RCC 7860 (cell line): Measurements from ENCODE around the gene KCNH1.
A peak's percentile ranks its signal among the peaks of the same experiment; 100 is the strongest.

Experiments used
- DNase-seq: peaks from one replicate; pipeline ENCODE4 v3.0.0-alpha.2; 2015; ENCODE audit warnings: low spot score
- FAIRE-seq: peaks from 2 replicates; lab custom pipeline; 2012; peaks lifted over from hg19 to GRCh38; lab: Jason Lieb, UNC

The KCNH1 gene

DNA sequence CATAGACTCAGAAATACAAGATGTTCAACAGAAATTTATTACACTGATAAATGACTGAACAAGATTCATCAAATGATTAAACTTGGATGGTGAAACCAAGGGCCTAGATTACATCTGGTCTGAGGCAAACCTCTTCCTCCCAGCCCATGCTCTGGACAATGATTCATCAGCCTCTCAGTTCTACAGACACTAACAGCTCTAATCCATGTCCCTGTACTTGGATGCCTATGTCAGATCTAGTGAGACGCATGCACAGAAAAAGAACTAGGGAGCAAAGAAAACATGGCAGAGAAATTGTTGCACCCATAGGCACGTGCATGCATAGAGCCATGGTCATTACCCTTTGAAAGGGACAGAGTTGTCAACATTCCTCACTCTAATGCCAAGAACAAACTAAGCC lies 250.1 kb downstream of the KCNH1 start:
- FAIRE-seq (peak; percentile 97), DNase-seq (peak; percentile 88)

DNA sequence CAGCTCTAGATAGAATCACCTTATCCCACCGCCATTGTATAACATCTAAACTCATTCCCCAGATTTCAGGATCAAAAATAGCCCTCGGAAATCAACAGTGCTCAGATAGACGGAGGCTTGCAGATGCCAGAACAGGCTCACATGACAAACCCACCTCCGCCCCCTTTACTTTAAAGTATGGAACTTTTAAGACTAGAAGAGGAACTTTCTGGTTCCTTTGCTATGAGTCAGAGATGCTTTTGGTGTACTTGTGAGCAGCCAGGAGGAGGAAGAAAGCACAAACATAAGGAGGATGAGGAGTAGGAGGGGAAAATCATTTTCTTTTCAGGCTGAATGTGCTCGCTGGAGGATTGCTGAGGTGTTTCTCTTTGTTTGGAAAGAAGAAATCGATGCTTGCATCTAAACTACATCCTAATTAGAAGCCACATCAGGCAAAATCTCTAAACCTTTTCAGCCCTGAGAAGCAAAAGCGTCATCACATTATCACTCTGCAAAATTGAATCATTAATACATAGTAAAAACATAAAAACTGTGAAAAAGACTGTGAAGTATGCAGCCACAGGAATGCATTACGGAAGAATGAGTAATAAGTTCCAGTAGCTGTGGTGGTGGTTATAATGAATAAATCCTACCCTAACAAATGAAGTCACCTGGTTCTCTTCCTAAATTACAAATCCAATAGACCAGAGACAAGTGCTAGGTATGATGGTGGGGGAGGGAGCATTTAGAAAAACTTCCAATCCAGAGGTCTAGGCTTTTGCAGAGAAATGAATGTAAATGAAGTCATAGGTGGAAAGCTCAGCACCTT lies 251.3 kb downstream of the KCNH1 start:
- peak; percentile 98 for DNase-seq

DNA sequence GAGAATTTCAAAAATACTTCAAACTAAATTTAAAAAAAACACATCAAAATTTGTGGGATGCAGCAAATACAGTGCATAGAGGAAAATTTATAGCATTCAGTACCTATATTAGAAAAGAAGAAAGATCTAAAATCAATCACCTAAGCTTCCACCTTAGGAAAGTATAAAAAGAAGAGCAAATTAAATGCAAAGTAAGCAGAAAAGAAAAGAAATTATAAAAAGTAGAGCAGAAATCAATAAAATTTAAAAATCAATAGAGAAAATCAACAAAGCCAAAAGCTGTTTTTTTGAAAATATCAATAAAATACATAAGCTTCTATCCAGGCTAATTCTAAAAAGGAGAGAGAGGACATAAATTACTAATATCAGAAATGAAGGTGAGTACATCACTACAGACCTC lies 255.4 kb downstream of the KCNH1 start:
- no peak for FAIRE-seq
- no peak for DNase-seq

More for the DNA sequence above, 251.3 kb downstream of the KCNH1 start:
- FAIRE-seq = peak; percentile 98

DNA sequence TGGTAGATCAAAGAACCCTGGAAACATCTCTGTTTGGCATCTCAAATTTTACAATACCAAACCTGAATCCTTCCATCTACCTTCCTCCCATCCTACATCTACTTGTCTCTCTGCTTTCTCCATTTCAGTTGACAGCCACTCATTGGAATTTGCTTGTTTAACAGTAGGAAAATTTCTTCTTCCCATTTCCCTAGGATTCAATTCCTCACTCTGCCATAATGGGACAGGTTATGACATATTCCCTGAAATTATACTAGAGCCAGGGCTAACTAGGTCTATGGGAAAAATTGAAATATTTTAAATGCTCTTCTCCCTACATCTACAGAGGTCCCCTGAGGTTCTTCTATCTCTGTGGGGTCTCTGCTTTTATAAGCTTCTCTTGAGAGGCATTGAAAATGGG lies 257.7 kb downstream of the KCNH1 start:
- DNase-seq (no peak), FAIRE-seq (no peak)

DNA sequence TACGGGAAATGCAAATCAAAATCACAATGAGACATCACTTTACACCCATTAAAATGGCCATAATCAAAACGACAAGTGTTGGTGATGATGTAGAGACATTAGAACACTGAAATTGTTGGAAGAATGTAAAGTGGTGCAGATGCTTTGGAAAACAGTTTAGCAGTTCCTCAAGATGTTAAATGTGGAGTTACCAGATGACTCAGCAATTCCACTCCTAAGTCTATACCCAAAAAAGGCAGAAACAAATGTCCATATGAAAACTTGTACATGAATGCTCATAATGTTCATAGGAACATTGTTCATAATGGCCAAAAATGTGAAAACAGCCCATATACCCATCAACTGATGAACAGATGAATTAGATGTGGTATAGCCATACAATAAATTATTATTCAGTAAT lies 267.4 kb downstream of the KCNH1 start:
- DNase-seq (no peak), FAIRE-seq (no peak)

DNA sequence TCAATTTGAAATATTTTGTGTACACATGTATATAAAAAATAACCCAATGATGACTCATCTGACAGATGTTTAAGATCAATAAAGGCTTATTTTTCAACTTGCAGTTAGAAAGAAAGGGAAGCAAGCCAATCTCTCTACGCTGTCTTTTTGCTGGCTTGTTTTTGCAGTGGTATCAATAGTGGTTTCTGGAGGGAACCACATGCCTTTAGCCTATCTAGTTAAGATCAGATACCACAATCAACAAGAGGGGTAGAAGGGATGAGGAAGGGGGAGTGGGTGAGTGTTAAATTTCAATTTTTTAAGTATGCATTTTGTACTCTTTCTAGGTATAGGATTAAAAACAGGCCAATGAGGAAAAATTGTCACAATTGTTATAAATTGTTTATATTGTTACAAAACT lies 276.2 kb downstream of the KCNH1 start:
- no peak for DNase-seq
- no peak for FAIRE-seq

DNA sequence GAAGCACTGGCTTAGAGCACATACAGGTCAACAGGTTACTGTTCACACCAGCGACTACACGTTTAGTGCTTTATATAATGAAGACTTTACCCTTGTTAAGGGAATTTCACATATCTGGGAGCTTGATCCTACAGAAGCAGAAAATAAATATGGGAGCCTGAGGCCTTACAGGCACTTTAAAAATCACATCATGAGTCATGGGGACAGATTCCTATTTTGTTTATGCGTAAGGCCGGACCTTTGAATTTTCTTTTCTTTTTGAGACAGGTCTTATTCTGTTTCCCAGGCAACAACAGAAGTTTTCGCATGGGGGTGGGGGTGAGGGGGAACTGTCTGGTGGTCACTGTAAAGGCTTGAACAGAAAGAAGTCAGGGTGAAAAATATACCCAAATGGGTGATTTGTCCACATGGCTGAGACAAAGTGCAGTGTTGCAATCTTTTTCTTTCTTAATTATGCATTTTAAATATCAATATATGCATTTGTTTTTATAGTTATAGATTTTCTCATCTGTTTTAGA lies 276.7 kb downstream of the KCNH1 start:
- FAIRE-seq = no peak
- no peak for DNase-seq

DNA sequence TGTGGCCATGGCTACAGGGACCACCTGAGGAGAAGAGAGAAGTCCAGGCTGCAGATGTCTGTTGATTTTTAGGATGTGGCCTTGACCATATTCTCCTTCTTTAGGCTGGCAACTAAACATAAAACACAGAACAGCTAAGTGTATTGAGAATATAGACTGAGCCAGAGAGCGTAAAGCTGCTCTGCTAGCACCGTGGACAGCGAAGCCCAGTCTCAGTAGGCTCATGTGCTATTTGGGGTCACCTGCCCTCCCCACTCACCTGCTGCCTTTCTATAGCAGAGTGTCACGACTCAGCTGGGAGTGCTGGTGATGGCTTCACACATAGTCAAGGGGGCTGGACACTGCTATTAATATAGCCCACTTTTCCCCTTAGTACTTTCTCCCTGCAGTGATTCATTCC lies 278.5 kb downstream of the KCNH1 start:
- FAIRE-seq (no peak), DNase-seq (no peak)

DNA sequence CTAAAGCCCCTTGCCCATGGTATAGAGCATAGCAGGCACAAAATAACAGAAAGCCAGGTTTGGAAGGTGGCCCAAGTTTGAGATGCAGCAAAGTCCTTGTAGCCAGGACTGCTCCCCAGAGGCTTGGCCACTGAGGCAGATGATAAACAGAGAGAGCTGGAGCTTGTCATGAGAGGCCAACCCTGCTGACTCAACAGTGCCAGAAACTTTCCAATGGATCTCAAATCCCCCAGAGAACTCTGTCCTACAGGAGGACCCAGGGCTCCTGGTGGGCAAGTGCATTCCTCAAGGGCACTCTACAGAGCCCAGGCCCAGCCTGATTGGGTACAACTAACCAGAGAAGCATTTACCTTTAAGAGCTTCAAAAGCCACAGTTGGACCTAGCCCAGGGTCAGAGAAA lies 280.7 kb downstream of the KCNH1 start:
- FAIRE-seq = no peak
- no peak for DNase-seq

DNA sequence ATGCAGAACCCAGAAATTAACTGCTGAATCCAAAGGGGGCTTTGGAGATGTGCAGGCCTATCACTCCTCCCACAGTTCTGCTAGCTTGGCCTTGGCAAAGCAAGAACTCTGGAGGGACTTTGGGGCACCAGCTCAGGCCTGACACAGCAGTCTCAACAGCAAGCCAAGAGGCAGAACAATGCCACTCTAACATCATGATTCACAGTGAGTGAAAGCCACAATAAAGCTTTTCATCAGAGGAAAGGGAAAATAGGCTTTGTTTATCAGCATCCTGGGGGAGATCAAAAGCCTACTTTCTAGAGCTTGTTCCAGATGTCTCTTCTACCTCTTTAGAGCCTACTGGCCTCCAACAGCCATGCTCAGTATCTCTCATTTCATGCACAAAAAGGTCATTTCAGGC lies 283.4 kb downstream of the KCNH1 start:
- no peak for DNase-seq
- no peak for FAIRE-seq

DNA sequence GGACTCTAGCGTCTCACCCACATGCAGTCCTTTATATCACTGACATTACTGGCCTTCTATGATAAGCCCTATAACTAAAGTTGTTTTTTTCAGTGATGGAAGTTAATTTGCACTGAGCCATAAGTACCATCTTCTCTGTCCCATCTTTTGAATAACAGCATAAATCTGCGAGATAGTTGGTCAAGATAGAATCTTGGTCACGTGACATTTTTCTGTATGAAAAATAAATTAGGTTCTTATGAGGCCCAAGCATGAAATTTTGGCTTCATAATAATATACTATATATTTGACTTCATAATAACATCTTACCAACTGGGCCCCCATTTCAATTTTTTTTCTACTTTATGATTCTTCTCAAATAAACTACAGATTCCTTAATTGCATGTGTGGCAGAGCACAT lies 285.5 kb downstream of the KCNH1 start:
- no peak for FAIRE-seq

DNA sequence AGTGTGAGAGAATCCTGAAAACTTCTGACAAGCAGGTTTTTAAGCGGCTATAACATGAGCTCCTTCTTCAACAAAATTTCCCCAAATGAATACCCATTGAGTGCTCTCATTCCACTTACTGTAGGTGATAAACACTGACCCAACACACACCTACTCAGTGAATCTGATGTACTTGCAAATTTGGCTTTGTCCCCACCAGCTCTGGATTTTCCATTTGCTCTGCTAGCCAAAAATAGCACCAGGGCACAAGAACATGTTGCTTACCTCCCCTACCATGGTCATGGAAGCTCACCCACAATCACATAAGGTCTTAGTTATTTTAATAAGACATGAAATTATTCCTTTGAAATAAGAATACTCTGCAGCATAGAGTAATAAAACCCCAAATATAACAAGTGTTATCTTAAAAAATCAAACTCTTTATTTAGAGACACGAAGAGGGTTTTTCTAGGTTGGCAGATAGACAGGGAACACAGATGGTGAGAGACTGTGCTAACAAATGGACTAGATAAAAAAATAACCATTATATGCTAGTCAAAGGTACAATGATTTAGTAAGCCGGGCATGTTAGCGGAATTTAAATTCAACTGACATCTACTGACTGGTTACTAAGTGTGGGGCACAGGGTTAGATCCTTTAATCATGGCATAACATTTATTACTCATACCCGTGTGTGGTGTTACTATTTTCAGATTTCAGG lies 291.9 kb downstream of the KCNH1 start:
- DNase-seq (no peak), FAIRE-seq (no peak)

More for the DNA sequence above, 285.5 kb downstream of the KCNH1 start:
- no peak for DNase-seq

DNA sequence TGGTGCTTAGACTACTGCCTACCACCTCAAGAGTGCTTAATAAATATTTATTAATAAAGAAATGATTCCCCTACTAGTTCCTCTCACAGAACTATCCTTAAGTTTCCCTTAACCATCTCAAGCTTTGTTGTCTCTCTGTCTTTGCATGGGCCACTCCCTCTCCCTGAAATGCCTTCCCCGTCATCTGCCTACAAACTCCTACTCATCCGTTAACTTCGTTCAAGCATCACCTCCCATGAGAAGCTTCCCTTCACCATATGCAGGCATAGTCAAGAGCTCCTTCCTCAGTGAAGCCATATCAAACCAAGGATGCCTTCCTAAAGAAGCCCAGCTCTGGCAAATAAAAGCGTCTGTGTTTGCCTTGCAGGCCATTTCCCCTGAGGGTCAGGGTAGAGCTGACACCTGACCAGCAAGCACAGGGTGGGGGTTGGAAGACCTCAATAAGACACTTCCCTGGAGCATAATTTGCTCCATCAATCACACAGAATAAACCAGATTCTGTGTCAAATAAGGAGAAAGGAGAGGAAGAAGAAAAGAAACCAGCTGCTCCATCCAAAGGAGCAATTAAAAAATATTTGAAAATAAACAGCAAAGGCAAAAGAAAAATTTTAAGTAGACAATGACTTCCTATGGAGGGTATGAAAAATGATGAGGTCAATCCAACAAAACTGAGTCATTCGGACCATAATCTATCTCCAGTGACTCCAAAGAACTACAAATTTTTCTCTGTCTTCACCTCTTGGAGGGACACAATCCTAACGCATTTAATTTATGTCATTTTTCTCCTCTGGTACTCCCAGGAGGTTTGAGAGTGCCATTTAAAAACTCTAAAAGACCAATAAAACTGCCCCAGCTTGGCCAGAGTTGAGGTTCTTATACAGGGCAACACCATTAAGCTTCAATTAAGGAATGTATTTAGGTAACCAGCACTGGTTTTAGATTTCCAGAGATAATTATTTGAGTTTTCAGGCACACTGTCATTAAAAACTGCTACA lies 303.6 kb downstream of the KCNH1 start:
- DNase-seq (no peak), FAIRE-seq (no peak)

DNA sequence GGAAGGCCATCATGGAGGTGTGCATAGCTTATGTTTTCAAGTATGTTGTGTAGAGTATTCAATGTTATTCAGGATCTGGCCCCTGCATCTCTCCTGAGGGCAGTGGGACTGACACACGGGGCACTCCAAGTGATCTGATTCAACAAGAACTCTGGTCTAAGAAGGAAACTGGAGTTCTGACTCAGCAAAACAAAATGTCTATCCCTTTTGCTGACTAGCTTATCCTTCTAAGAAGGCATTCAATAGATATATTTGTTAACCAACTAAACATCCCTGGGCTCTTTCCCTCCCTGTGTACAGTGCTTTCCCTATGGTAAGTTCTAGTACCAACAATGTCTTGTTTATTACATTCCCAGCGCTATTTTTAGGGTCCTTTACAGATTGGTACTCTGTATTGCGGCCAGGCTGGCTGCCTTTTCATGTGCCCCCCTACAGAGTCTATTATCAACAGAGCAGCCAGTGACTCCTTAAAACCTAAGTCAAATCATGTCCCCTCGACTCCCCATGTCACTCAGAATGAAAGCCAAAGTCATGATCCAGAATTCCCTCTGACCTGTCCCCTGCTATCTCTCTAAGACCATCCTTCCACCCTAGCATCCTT lies 304.9 kb downstream of the KCNH1 start:
- no peak for DNase-seq
- FAIRE-seq = no peak

DNA sequence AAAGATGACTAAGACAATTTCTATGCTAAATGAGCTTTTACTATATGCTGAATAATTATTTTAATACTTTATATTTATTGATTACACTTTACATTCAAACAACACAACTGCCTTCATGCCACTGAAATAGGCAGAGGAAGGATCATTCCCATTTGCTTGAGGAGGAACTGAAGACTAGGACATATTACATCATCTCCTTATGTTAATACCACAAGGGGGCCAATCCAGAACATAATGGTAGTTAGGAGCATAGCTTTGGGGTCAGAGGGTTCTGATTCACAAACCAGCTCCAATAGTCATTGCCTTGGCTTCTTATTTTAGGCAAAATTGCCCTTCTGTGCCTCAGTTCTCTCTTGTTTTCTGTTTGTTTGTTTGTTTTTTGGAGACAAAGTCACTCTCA lies 306.5 kb downstream of the KCNH1 start:
- FAIRE-seq (no peak), DNase-seq (no peak)

DNA sequence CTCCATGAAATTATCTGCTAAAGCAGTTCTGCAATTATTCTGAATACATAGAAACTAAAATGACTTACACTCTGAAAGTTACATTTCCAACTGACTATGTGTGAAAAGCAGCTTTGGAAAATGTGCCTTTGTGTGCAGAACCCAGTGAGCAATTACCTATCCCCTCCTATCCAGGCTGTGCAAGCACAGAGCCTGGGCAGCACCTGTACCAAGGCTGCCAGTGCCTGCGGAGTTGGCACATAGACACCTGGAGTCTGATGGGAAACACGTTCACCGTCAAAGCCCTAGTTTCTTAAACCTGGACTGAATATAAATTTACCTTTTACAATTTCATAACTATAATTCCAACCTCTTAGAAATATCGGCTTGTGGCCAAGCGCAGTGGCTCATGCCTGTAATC lies 307.3 kb downstream of the KCNH1 start:
- FAIRE-seq (no peak), DNase-seq (no peak)

DNA sequence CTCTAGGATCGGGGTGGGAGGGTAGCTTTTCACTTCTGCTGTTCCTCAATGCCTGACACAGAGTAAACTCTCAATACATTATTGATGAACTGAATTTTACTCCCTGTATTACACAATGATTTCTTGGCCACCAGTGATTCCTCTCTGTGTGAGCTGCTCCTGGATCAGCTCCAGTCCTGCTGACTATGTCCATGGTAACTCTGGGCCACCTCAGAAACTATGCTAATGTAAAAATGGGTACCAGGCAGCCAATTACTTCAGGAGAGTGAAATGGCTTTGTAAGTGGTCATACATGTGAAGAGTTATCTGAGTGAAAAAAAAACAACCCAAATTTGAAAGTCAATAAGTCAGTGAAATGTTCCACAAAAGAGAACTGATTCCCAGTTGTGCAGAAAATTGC lies 311.0 kb downstream of the KCNH1 start:
- FAIRE-seq (no peak), DNase-seq (no peak)

DNA sequence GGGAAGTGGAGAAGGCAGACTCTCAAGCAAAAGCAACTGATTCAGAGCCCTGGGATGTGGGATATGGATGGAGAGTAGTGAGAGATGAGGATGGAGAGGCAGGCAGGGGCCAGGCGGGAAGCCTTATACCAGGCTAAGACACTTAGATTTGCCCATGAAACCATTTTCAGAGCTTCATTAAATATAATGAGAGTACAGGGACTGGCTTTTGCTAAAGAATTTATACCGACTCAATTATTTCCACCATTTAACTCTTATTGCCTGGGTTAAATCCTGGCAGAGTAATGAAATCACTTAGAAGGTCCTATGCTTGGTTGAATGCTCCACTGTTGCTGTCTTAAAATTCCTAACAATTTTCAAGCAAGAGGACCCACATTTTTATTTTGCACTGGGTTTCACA lies 311.7 kb downstream of the KCNH1 start:
- DNase-seq (no peak), FAIRE-seq (no peak)

DNA sequence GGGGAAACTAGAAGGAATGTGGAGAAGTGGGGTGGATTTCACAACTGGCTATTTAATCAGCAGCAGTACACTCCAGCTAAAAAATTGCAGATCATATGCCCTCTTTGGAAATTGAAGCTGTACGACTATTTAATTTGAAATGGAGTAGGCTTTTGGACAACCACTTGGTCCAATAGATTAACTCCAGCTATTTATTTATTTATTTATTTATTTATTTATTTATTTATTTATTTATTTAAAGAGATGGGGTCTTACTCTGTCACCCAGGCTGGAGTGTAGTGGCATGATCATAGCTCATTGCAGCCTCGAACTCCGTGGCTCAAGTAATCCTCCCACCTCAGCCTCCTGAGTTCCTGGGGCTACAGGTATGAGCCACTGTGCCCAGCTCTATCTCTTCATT lies 312.3 kb downstream of the KCNH1 start:
- no peak for FAIRE-seq

DNA sequence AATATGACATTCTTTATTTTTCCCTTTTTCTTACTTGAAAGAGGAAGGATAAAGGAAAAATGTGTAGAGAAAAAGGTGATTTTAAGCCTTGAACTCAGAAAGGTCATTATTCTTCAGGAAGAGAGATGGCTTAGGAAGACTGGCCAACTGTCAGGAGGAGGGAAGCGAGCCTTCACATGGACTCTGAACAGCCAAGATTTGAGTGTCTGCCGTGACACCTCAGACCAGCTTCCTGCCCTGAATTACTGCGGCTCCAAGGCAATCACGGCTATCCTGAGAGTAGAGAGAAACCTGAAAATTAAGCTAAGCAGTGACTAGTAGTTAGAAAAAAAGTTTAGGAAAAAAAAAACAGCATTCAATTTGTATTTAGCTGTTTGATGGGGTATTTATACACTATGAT lies 314.7 kb downstream of the KCNH1 start:
- FAIRE-seq = no peak

More for the DNA sequence above, 312.3 kb downstream of the KCNH1 start:
- DNase-seq = no peak

More for the DNA sequence above, 314.7 kb downstream of the KCNH1 start:
- DNase-seq = no peak
